HCT116 (cell line): ENCODE data around the gene CSTF3. TPM values are rescaled to one million over a fixed set of nuclear protein-coding genes. Genes with fewer than 3 reads are reported as not detected.

Source experiments
- ATAC-seq: fragments of 200-7000 bp; cut with Tn5 transposase; 2 replicates; pipeline ENCODE4 v1.9.1; 2020; ENCODE audit warnings: mild to moderate bottlenecking, moderate library complexity
- BruUV-seq: library from RNA; stranded (reverse); fragments of 400-500 nt; replicated peaks from 2 replicates; lab custom pipeline; 2021; lab: Mats Ljungman, UMichigan
- CTCF ChIA-PET: fragments of 300-600 bp; sonication (Branson Sonifier 250); formaldehyde crosslinking; loops from one replicate; lab custom pipeline; 2021; ENCODE audit warnings: antibody characterized with exemption; lab: Charles Lee
- POLR2A ChIA-PET: fragments of 300-600, 350-600 bp; sonication (Branson Sonifier 250); formaldehyde crosslinking; loops from one replicate; lab custom pipeline; 2021; ENCODE audit warnings: antibody characterized with exemption; lab: Charles Lee
- RAD21 ChIA-PET, 2 experiments: fragments of 300-600 bp; sonication (Branson Sonifier 250); formaldehyde crosslinking; loops; one replicate each; lab custom pipeline; 2023; ENCODE audit warnings: low total read pairs in 2 of 2; ENCODE audit not compliant: uncharacterized antibody in 2 of 2, unreplicated experiment in 2 of 2, low non-redundant PET in 1 of 2; lab: Charles Lee
- DNase-seq: peaks from one replicate; pipeline ENCODE4 v3.0.0-alpha.2; 2010; ENCODE audit warnings: low read depth, low spot score
- H2AFZ ChIP-seq: fragments of 200-600 bp; shearing (Covaris generic), sonication (generic); 2 replicates; pipeline ENCODE4 v1.6.1; 2017; ENCODE audit warnings: low read depth, mixed run types, mixed read lengths, antibody characterized with exemption, low read length; ENCODE audit not compliant: poor library complexity, severe bottlenecking
- H3K27ac ChIP-seq: 2 replicates; pipeline ENCODE4 v1.5.1; 2012; ENCODE audit warnings: low read depth, low read length
- H3K27me3 ChIP-seq: fragments of 200-600 bp; sonication (generic); 2 replicates; pipeline ENCODE4 v1.6.1; 2016; ENCODE audit warnings: mixed run types, low read length, mixed read lengths; ENCODE audit not compliant: insufficient read depth
- H3K36me3 ChIP-seq, 2 experiments: fragments of 200-500 bp in 1 of 2; fragments of 200-600 bp in 1 of 2; sonication (Bioruptor generic) in 1 of 2; sonication (generic) in 1 of 2; 2 replicates each; pipeline versions ENCODE4 v1.5.1 to v1.6.1; 2014 to 2016; ENCODE audit warnings: low read length in 2 of 2, inconsistent platforms in 1 of 2, mixed read lengths in 1 of 2, mixed run types in 1 of 2; ENCODE audit not compliant: insufficient read depth in 2 of 2, control insufficient read depth in 1 of 2
- H3K4me1 ChIP-seq, 2 experiments: fragments of 200-600 bp in 1 of 2; sonication (generic) in 1 of 2; 2 replicates each; pipeline versions ENCODE4 v1.5.1 to v1.6.1; 2012 to 2017; ENCODE audit warnings: low read length in 2 of 2, inconsistent platforms in 1 of 2, mild to moderate bottlenecking in 1 of 2, mixed read lengths in 1 of 2, mixed run types in 1 of 2, moderate library complexity in 1 of 2; ENCODE audit not compliant: insufficient read depth in 2 of 2, control insufficient read depth in 1 of 2
- H3K4me2 ChIP-seq: fragments of 200-600 bp; sonication (generic); 2 replicates; pipeline ENCODE4 v1.6.1; 2017; ENCODE audit warnings: mixed run types, low read length, mixed read lengths
- H3K4me3 ChIP-seq, 2 experiments: fragments of 200-600 bp in 1 of 2; sonication (generic) in 1 of 2; replicated peaks in 1 of 2; 2 replicates each; pipeline ENCODE4 v1.5.1; 2011 to 2016; ENCODE audit warnings: low read length in 2 of 2, control low read depth in 1 of 2, low read depth in 1 of 2, mild to moderate bottlenecking in 1 of 2, mixed read lengths in 1 of 2, mixed run types in 1 of 2
- H3K79me2 ChIP-seq: fragments of 200-600 bp; sonication (generic); 2 replicates; pipeline ENCODE4 v1.6.1; 2017; ENCODE audit warnings: mild to moderate bottlenecking, mixed run types, low read length, moderate library complexity, mixed read lengths; ENCODE audit not compliant: insufficient read depth
- H3K9ac ChIP-seq: fragments of 200-600 bp; sonication (generic); 2 replicates; pipeline ENCODE4 v1.6.1; 2016; ENCODE audit warnings: low read length, mixed read lengths
- H3K9me2 ChIP-seq: fragments of 200-600 bp; sonication (generic), shearing (Covaris generic); 2 replicates; pipeline ENCODE4 v1.6.1; 2017; ENCODE audit warnings: mixed run types, mild to moderate bottlenecking, moderate library complexity; ENCODE audit not compliant: insufficient read depth
- H3K9me3 ChIP-seq, 2 experiments: fragments of 200-500 bp in 1 of 2; fragments of 200-600 bp in 1 of 2; sonication (Bioruptor generic) in 1 of 2; sonication (generic) in 1 of 2; 2 replicates each; pipeline ENCODE4 v1.6.1; 2014 to 2017; ENCODE audit warnings: low read length in 2 of 2, mixed read lengths in 2 of 2, inconsistent platforms in 1 of 2, low read depth in 1 of 2, mild to moderate bottlenecking in 1 of 2, mixed run types in 1 of 2, moderate library complexity in 1 of 2; ENCODE audit not compliant: control insufficient read depth in 1 of 2, insufficient read depth in 1 of 2
- H4K20me1 ChIP-seq: fragments of 200-600 bp; sonication (generic), shearing (Covaris generic); 2 replicates; pipeline ENCODE4 v1.6.1; 2017; ENCODE audit warnings: mixed run types, mild to moderate bottlenecking, moderate library complexity; ENCODE audit not compliant: insufficient read depth
- ATF3 ChIP-seq: IDR thresholded peaks from 2 replicates; pipeline ENCODE4 v1.6.1; 2012
- CBX3 ChIP-seq: IDR thresholded peaks from 2 replicates; pipeline ENCODE4 v1.6.1; 2012; ENCODE audit warnings: low read depth
- CEBPB ChIP-seq: IDR thresholded peaks from 2 replicates; pipeline ENCODE4 v1.6.1; 2012; ENCODE audit warnings: low read depth
- CTCF ChIP-seq, 3 experiments: fragments of 200-600 bp in 1 of 3; sonication (generic) in 1 of 3; IDR thresholded peaks in 2 of 3; conservative IDR thresholded peaks in 1 of 3; 2 replicates each; pipeline ENCODE4 v1.5.1; 2012 to 2017; ENCODE audit warnings: low read depth in 2 of 3, low read length in 2 of 3, antibody characterized with exemption in 1 of 3, borderline replicate concordance in 1 of 3, control low read depth in 1 of 3, mild to moderate bottlenecking in 1 of 3, mixed read lengths in 1 of 3, mixed run types in 1 of 3, moderate library complexity in 1 of 3; ENCODE audit not compliant: insufficient read depth in 1 of 3
- ELF1 ChIP-seq: IDR thresholded peaks from 2 replicates; pipeline ENCODE4 v1.6.1; 2012; ENCODE audit warnings: low read depth, borderline replicate concordance
- FOSL1 ChIP-seq: IDR thresholded peaks from 2 replicates; pipeline ENCODE4 v1.6.1; 2012; ENCODE audit warnings: low read depth
- JUND ChIP-seq: IDR thresholded peaks from 2 replicates; pipeline ENCODE4 v1.6.1; 2012
- POLR2AphosphoS5 ChIP-seq: IDR thresholded peaks from 2 replicates; pipeline ENCODE4 v1.6.1; 2011; ENCODE audit warnings: mild to moderate bottlenecking, low read depth, low read length, moderate library complexity
- RAD21 ChIP-seq: IDR thresholded peaks from 2 replicates; pipeline ENCODE4 v1.6.1; 2012; ENCODE audit warnings: low read depth, mild to moderate bottlenecking
- SIN3A ChIP-seq: IDR thresholded peaks from 2 replicates; pipeline ENCODE4 v1.6.1; 2012; ENCODE audit warnings: low read depth
- SRF ChIP-seq: IDR thresholded peaks from 2 replicates; pipeline ENCODE4 v1.6.1; 2012; ENCODE audit warnings: low read depth
- TCF7L2 ChIP-seq: IDR thresholded peaks from 2 replicates; pipeline ENCODE4 v1.7.0; 2011; ENCODE audit warnings: borderline replicate concordance, inconsistent platforms; ENCODE audit not compliant: insufficient read depth, insufficient read length; ENCODE audit errors: extremely low read depth
- YY1 ChIP-seq: IDR thresholded peaks from 2 replicates; pipeline ENCODE4 v1.6.1; 2011; ENCODE audit warnings: low read length, low read depth, moderate library complexity, mild to moderate bottlenecking; ENCODE audit not compliant: insufficient replicate concordance; ENCODE audit errors: extremely low read depth
- ZBTB33 ChIP-seq: IDR thresholded peaks from 2 replicates; pipeline ENCODE4 v1.6.1; 2011; ENCODE audit warnings: mild to moderate bottlenecking, low read length, moderate library complexity; ENCODE audit not compliant: insufficient replicate concordance; ENCODE audit errors: extremely low read depth
- ZNF274 ChIP-seq: fragments of 200-500 bp; sonication (Bioruptor generic); IDR thresholded peaks from 2 replicates; pipeline ENCODE4 v1.6.1; 2014; ENCODE audit warnings: mild to moderate bottlenecking, low read depth, low read length, inconsistent platforms
- intact Hi-C: fragments of 100-400 bp; cut with micrococcal nuclease; formaldehyde crosslinking; loops from 2 replicates; pipeline ENCODE4 v1.10.0; 2022
- total RNA-seq: library from RNA; stranded (reverse); gene quantifications from one replicate; pipeline ENCODE4 v1.2.1, GENCODE V29; 2021; ENCODE audit not compliant: unreplicated experiment

The CSTF3 gene
- total RNA-seq, 1 experiment from 2014 or later: 39.3 TPM

- ChIA-PET POLR2A (no interaction called here), CTCF (no interaction called here), RAD21 (no interaction called here)
- Histone ChIP-seq H3K27me3 (no peaks in the 10 kb centered on the region), H3K4me1 (peaks cover 6 to 36% of the 10 kb centered on the region in 2 experiments; a peak in 3 of 4 replicates), H3K4me3 (no peak overlapping the region), H3K27ac (no peak overlapping the region), H3K4me2 (no peak overlapping the region), H3K36me3 (peaks cover 2 to 12% of the 10 kb centered on the region in 2 experiments; a peak in 1 of 4 replicates), H3K9me2 (no peaks in the 10 kb centered on the region), H4K20me1 (peaks cover 39% of the 10 kb centered on the region; the same call in 1 of the 2 replicates), H3K9ac (no peak overlapping the region), H3K9me3 (no peaks in the 10 kb centered on the region), H2AFZ (no peak overlapping the region), H3K79me2 (peaks cover 95% of the 10 kb centered on the region)
- DNase-seq: no peak
- no TSS peak for BruUV-seq
- no peak for ATAC-seq
- intact Hi-C loops: no loop called here
- TF ChIP-seq FOSL1 (no peak), ZBTB33 (no peak), RAD21 (no peak), CBX3 (no peak), ATF3 (no peak), SRF (no peak), CTCF (IDR thresholded peaks at IDR 0.05 in 2 of 3, conservative IDR thresholded peaks at IDR 0.05 in 1 of 3; ENCODE audit: borderline replicate concordance in 1 of 3, insufficient read depth in 1 of 3, low read depth in 2 of 3, low read length in 2 of 3) (no peak), YY1 (no peak), TCF7L2 (no peak), JUND (no peak), CEBPB (no peak), ZNF274 (no peak), ELF1 (no peak), SIN3A (no peak), POLR2AphosphoS5 (no peak)
These were observed 3.9 kb downstream of the CSTF3 start for GRCh38 chr11:33157103-33158027.
